Activated CD4-positive, alpha-beta T cell treated with anti-CD3 and anti-CD28 coated beads, Interleukin-2, amount 50 U/mL, for 48 hours (primary cell): Measurements from ENCODE around the gene LRP1B.
A peak's percentile ranks its signal among the peaks of the same experiment; 100 is the strongest.

ENCODE experiments used
- DNase-seq, 2 experiments: peaks; one replicate each; pipeline ENCODE4 v3.0.0-alpha.2; 2020

LRP1B gene

DNA sequence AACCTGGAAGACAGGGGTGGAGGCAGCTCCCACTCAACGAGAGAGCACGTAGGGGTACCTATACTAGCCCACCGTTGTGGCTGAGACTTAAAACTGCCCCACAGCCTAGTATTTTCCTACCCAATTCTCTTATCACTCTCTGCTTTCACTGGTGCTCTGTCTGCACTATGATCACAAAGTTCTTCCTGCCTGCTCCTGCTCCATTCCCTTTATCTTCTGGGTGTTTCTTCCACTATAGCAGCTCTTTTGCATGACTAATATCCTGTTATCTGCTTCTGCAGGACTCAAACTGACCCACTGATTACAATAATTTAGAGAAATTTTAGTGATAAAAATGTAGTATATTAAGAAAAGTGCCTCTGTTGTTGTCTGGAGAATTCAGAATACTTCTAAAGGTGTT, 184.8 kb downstream of the LRP1B start:
- DNase-seq = no peak

DNA sequence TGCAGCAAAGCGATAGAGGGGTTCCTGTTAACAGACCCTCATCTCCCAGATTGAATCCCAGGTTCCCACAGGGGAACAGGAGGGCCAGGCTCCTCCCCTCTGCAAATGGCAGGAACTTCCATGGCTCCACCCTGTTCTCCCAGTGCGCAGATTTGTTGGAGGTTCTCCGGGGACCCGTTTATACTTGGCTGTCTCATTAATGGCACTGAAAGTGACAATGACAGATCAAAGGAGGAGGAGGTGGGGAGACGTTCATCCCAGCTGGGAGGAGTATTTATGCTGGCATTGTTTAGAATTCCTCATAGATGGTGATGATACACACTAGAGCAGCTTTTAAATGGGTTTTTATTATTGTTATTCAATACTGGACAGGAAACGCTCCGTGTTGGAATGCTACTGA, 186.9 kb downstream of the LRP1B start:
- DNase-seq = no peak

DNA sequence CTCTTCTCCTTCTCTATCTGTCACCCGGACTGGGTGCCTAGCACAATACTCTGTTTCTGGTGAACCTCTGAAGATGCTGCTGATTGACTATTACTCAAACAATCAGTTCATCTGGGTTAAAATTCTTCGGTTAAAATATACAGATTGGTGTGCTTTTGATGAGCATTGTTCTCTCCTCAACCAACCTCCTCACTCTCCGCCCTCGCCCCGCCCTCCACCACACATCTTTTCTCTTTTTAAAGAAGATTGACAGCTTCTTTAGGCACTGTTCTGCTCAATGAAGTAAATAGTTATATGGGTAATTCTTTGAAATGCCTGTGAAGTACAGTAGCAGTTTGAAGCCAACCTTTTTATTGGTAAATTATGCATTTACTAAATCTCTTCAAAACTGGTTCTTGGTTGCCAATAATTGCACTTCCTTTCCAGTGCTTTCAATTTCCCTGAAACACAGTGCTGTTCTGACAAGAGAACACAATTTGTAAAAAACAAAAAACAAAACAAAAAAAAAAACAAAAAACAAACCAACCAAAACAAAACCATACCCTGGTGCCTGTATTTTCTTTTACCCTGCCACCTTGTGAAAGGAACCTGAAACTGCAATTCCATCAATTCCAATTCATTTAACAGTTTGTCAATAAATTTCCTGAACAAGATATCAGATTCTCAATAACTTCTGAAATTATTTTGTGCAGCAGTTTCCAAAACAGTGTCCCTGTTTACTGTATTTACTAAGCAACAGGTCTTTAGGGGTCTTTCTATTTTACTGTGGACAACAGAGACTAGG, 188.6 kb downstream of the LRP1B start:
- no peak for DNase-seq

DNA sequence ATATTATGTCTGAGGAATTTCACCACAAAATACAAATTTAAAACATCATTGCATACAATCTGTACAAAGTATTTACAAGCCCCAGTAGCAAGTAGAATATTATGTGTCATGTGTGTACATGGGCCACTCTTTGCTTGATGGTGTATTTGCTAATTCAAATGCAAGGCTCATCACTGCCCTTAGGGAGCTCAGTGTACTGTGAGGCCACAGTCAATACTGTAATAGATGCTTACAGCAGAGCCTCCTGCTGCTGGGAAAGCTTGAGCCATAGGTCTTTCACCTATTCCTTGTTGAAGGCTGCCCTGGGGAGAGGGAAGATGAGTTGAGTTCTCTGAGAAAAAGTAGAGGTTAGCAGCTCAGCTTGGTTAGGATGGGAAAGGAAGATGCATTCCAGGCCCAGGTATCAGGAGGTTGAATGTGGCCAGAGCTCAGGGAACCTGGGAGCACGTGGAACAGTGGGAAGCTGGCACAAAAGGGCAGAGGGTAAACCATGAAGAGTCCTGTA, 189.6 kb downstream of the LRP1B start:
- DNase-seq = no peak

DNA sequence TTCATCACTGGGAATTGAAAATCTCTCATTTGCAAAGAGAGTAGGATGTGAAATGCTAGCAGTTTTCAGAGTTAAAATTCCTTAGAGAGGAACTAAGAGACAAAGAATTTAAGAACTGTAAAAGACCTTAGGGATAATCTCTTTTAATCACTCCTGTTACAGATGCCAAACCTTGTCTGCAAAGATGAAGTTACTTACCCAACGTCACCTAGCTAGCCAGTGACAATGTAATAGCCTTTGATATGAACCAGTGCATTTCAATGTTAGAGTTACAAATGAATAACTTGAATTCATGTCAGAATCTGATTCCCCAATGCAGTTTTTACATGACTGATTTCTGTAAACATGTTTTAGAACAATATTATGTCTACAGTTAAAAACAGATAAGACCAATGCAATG, 190.1 kb downstream of the LRP1B start:
- DNase-seq = no peak

DNA sequence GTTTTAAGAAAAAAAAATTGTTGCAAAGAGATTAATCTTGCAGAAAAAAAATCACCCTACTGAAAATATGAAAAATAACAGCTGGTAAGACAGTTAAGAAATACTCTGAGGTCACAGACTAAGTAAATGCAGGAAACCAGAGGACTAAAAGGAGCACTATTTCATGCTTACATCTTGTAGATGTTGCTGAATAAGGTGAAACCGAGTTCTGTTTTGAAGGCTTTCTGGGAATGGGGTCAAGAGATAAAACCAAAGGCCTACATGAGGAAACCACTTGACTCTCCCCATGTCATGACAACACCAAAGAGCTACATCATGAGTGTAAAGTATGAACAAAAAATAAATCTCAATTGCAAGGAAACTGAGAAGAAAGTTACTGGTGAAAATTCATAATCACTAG, 197.6 kb downstream of the LRP1B start:
- no peak for DNase-seq

DNA sequence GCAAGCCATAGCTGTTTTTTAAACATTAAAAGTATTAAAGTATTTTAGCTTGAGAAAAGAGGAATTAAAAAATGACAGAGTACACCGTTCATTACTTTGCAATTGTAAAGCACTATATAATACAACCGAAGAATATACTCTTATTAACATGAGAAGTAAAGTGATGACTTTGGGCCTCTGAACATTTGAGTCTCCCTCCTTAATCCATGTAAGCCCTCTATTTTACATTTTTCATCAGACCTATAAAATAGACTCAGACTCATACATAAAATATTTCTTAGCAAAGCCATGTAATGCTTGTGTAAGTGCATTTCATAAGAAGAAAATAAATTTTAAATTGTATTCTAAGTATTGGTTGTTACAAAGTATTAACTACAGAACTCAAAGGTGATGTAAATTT, 198.6 kb downstream of the LRP1B start:
- DNase-seq = no peak

DNA sequence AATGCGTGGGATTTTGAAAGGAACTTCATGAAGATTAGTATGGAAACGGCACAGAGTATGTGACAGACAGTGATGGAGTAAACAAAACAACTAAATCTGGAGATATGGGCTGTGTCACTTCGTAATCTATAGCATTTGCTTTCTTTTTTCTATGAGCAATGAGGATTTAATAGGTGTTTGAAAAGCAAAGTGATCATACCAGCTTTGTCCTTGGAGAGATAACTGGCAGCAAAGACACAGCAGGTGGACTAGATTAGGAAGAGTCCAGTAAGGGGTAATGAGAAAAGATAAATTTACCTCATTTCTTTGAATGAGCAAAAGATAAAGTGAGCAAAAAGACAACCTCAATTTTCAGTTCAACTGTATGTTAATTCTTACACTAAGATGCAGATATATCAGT, 199.0 kb downstream of the LRP1B start:
- DNase-seq = no peak

DNA sequence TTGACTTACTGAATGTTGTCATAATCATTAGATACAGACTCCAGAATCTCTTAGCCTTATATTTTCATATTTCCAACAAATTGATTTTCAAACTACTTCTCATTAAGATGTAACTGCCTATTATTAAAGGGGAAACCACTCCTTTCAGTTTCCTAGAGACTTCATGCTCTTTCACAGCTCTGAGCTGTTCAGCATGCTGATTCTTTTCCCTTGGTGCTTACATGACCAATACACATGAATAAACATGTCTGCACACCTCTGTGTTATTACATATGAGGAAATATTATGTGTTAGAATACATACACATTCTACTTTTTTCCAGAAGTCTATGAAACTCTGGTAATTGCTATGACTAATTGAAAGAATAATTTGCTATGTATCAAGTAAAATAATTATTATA, 200.0 kb downstream of the LRP1B start:
- DNase-seq = no peak

DNA sequence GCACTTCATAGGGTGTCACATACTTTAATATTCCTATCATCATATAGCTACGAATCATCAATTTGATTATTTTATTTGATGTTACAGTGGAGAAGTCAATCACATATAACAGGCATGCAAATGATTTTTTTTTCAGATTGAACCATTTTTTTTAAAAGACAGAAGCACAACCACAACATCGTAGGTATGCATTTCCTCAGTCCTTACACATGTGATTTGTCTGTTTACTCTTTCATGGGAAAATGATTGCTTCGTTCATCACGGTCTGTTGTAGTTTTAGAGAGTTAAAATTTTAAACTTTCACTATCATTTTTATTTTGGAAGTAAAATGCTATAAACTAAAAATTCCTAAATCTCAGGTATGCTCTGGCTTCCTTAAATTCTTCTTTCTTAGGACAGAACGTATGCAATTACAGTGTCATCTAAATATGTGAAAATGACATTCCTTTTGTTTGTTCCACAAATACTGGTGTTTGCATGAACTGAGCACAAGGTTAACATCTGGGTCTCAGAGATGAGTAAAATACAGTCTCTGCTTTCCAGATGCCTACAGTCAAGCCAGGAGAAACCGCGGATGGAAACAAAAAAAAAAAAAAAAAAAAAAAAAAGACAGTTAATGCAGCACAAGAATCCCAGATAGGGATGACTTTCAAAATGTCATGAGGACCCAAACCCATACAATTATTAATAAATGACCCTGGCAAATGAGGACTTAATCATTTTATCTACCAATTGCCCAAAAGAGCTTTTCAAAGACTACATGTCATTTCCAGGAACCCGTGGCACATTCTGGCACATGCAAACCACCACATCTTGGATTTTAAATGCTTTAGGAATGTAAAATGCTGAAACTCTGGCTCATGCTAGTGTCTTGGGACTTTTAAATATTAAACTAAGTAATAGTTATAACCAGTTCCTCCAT, 201.2 kb downstream of the LRP1B start:
- DNase-seq = no peak

DNA sequence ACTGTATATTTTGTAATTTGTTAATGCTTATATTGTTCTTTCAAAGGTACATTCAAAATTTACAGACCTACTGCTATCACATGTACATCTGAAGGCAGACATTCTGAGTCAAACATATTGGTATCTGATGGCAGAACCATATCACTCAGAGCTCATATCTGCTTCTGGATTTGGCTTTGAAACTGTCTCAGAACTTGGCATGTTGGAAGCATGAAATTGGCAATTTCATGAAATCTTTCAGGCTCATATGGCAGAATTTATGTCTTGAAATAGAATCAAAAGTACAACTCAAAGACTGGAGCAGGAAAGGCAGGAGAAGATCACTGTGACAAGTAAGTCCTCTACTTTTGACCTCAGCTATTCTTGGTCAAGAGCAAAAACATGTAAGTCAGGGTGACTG, 202.3 kb downstream of the LRP1B start:
- DNase-seq = no peak

DNA sequence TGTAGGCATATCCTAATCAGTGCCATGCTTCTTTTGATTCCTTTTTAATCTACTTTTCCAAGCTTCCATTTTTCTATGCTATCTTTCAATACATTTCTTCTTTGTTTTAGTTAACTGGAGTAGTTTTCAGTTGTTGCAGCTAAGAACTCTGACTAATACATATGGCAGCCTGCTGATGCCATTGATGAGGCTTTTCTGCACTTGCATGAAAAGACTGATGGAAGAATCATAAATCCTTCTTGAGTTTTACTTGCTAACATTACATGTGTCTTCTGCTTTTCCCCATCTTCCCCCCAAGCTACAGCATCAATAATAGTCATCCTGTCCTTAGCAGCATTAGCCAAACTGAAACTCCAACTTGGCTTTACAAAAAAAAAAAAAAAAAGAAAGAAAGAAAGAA, 203.3 kb downstream of the LRP1B start:
- DNase-seq = no peak

DNA sequence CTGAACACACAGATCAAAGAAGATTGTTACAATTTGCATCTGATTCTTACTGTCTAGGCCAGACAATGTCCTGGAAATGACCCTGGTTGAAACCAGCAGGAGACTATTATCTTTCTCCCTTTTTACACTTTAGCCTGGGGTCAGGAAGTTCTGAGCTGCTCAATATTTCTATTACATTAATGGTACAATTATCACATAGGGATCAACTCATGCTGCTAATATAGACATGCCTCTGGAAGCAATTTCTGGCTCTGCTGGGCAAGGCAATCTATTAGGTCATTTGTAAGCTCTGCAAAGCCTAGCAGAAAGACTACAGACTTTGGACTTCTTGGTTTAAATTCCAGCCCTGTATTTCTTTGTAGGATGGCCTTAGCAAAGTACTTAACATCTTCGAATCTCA, 205.3 kb downstream of the LRP1B start:
- no peak for DNase-seq

DNA sequence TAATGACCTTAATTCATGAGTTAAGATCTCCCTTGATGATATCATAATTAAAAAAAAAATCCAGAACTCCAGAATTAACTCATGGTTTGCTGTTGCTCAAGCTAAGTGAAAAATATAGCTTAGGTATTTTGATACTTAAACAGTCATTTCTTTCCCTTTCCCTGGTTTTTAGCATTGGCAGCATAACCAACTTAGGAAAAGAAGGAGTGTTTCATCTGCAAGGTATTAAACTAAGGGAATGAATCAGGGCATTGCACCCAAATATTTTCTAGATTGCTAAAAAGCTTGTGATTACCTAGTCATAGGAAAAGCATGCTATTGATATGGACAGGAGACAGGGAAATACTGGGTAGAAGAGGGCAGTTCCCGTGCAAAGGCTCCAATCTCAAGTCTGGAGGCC, 207.2 kb downstream of the LRP1B start:
- DNase-seq = no peak

DNA sequence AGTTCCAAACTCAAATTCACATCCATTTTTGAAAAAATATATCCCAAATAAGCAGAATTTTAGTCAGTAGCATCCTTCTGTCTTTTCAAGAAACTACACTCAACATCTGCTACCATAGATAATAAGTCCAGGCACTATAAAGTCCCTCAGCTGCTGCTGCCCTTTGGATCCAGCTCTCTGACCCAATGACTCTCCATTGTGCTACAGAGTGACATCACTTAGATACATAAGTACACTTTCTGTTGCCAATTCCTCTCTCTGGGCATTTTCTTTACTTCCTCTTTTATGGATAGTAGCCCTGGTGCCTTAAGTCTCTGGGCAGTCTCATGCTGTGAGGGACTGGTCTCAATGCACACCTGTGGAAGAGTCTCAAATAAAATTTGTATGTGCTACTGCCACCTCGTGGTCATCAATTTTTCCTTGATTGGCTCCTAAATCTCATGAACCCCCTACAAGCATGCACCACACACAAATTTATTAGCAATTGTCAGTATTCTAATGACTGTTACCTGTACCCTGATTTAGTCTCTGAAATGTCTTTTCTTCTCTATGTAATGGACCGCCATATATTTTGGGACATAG, 219.2 kb downstream of the LRP1B start:
- peak in 1 of 2 experiments; percentile 3 for DNase-seq

DNA sequence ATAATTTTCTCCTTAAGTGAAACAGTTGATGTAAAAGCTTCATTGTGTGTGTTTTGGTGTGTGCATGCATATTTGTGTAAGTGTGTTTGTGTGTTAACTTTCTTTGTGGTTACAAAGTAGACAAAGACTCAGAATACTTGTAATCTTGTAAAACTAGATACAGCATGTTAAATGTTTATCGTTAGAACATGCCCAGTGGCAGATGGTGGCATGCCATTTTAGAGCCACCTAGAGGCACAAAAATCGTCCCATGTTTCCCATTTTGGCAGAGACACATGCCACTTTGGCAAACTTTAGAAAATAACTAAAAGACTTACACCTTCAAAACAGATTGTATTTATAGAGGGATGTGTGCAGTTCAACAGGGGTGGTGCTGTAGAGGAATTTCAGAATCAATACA, 224.1 kb downstream of the LRP1B start:
- no peak for DNase-seq

DNA sequence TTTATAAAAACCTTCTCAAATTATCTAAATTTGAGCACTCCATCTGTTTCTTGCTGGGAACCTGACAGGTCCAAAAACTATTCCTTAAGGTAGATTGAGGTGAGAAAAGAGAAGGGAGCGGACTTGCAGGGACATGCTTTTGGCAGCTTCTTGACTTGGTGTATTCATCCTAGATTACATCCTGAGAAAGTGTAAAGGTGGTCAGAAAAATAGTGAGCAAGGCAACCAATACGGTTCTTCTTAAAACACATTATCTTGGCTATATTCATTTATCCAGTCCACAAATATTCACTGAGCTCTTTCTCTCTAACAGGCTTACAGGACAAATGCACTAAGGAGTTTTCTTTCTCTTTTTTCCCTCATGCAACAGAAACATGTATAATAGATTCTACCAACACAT, 230.0 kb downstream of the LRP1B start:
- no peak for DNase-seq

DNA sequence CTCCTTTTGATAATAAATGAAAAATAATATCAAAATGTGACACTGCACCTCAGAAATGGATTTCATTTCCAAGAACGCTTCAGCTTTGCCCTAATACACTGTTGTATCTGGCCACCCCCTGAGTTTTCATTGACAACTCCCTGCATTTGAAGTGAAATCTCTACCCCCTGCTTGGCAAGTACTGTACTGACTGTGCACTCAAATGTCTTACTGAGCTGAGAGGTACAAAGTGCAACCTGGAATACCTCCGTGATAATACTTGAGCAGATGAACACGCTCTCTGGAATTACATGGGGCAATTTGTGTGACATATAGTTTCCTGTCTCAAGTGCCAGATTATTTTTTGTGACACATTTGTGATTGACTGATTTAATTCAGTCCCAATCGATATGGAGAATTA, 231.1 kb downstream of the LRP1B start:
- DNase-seq = no peak

DNA sequence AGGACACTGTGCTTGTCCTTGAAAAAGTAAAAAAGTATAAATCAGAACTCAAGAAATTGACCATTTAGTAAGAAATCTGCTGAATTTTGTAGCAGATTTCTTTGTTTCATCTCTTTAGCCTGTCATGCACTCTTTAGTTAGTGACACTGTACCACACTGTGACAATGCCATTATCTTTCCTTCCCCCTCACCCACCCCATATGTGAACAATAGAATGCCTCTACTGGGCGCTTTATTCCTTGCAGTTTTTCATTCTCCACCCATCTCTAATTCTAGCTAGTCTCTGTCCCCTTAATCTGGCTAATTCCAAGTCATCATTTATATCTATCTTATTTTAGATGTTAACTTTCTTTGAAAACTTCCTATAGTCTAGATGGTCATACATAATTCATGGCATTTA, 241.0 kb downstream of the LRP1B start:
- DNase-seq = no peak

DNA sequence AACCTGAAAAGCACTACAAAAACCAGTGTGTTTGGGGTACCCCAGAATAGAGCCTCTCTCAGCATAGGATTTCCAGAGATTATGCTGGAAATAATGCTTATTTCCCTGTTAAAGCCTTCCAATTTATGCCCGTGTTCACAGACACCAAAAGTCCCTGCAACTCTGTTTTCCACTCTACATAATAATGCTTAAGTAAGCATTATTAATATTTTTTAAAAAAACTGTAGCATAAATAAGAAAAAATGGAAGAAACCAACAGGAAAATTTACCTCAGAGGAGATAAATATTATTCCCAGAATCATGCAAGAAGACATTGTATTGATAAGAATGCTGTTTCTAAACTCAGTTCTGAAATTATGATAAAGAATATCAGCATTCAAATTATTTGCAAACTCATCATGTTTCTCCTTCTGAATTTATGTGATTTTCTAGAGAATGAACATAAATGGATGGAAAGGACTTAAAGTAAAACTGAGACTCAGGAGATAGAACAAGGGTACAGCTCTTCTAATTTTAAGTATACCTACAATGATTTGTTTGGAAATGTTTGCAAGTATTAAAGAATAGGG, 241.7 kb downstream of the LRP1B start:
- no peak for DNase-seq

DNA sequence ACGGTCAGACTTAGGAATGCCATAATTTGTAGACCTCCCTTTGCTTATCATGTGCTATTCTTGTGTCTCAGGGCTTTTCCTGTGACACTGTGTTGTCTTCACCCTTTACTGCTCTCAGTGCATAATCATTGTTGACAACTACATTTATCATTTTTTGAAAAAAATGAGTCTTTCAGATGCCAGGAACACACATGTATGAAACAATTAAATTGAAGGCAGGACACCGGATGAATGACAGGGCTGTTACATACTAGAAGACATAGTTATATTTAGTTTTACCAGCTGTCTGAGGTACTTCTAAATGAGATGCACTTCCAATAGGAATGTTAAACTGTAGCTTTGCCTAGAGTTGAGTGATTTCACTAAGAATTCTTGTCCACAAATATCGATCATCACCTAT, 243.5 kb downstream of the LRP1B start:
- DNase-seq = no peak

DNA sequence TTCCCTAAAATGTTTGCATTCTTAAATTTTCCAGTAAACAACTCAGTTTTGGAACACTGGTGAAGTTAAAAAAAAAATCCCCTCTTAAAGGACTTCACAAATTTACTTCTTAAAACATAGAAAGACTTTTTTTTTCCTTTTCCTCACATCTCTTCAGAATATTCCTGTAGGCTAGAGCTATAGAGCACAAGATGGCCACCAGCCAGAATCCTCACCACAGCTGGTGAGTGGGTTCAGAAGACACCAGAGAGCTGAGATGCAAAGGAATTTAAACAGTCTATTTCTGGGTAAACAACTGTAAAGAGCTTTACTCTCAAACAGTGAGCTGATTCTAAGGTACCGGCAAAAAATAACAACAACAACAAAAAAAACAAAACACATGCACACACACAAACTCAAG, 252.8 kb downstream of the LRP1B start:
- DNase-seq = no peak

DNA sequence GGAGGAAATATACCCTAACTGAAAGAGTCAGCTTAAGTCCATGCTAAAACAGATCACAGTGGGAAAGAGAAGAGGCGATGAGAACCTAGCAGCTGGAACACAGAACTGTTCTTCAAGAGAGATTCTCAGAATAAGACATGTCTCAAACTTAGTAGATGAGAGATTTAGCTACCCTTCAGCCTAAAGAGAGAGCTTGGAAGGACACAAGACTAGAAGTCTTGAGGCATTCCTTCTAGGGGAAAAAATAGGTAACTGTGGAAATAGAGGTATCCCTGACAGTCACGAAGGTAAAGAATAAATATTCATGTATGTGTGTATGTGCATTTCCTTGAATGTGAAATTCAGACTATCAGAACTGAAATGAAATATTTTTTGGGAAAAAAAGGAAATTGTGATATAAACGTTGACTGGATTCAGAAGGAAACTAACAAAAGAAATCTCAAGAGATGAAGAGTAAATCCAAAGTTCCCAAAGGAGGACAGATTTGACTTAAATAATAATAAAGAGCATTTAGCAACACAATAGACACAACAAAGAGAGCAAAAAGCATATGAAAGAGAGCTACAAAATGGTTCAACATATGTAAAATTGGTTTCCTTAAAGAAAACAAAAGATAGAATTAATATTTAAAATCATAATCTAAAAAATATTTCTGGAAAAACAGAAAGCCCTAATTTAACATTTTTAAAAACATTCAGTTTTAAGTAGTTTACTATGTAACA, 258.7 kb downstream of the LRP1B start:
- no peak for DNase-seq
